Measurements from ENCODE around the gene SIGLEC10.

Gene SIGLEC10

GRCh38 chr19:51368366-51369282 is 48.8 kb downstream of the SIGLEC10 start, which contains the start of gene CLDND2:
Gene CLDND2, minus strand, starts transcription at chr19:51369003. Its CDS starts 426 bp downstream, at chr19:51368577.
- H3K36me3 ChIP-seq (ENCODE audit: insufficient read depth, low read length) = no peaks in the 10 kb centered on the region
- peak within 1 kb of the TSS; percentile 74 for H3K9ac ChIP-seq (ENCODE audit: low read depth, low read length)
- H3K9me3 ChIP-seq (ENCODE audit: control insufficient read depth, insufficient read depth, low read length) = no peaks in the 10 kb centered on the region
- peaks cover 9% of the 10 kb centered on the region; the same call in 1 of the 2 replicates for H3K4me1 ChIP-seq (ENCODE audit: insufficient read depth, low read length)

DNA sequence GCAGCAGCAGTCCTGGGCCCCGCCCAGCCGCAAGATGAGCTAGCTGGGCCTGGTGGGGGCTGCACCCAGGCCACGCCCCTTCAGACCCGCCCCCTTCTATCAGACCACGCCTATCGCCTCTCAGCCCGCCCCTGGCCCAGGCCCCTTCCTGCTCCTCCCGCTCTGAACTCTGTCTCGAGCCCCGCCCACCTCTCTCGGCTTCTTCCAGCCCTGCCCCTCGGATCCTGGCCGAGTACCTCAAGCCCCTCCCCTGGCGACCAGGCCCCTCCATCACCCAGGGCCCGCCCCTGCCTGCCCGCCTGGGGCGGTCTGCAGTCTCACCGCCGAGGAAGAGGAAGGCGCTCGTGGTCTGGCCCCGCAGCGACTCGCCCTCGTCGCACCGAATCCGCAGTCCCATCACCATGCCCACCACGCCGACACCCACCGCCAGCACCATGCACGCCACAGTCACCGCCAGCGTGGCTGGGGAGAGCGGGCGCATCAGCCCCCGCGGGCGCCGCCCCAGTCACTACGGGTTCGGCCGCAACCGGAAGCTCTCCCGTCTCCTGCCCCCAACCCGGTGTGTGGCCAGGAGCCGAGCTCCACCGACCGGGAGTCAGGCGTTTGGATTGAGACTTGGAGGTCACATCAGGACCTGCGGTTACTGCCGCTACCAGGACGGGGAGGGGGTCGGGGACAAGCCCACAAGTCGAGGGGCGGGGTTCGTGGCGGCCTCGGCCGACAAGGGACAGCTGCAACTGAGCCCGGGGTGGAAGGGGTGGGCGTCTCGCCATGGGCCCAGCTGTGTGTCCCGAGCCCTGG is 49.7 kb downstream of the SIGLEC10 start:
- Histone ChIP-seq H3K4me1 (ENCODE audit: insufficient read depth, low read length) (peaks cover 10% of the 10 kb centered on the region; the same call in 1 of the 2 replicates), H3K9me3 (ENCODE audit: control insufficient read depth, insufficient read depth, low read length) (no peaks in the 10 kb centered on the region), H3K36me3 (ENCODE audit: insufficient read depth, low read length) (no peaks in the 10 kb centered on the region), H3K9ac (ENCODE audit: low read depth, low read length) (peak overlapping the region; percentile 76)

DNA sequence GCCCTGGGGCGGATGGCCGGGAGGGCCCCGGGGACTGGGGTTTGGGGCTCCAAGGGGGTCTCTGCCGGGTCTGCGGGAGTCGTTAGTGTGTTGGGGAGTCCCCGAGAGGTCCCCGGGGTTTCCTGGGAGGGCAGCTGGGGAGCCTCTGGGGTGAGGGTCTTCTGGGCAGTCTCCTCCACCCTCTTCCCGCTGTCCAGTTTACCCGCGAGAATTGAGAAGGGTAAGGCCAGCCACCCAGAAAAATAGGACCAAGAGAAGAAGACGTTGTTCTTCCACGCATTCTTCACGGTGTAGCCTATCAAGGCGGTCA is 50.2 kb downstream of the SIGLEC10 start:
- no peaks in the 10 kb centered on the region for H3K9me3 ChIP-seq (ENCODE audit: control insufficient read depth, insufficient read depth, low read length)
- H3K4me1 ChIP-seq (ENCODE audit: insufficient read depth, low read length) = peaks cover 12% of the 10 kb centered on the region; the same call in 1 of the 2 replicates
- peak overlapping the region; percentile 76 for H3K9ac ChIP-seq (ENCODE audit: low read depth, low read length)
- no peaks in the 10 kb centered on the region for H3K36me3 ChIP-seq (ENCODE audit: insufficient read depth, low read length)

GRCh38 chr19:51366389-51367254 is 50.8 kb downstream of the SIGLEC10 start:
- H3K9me3 ChIP-seq (ENCODE audit: control insufficient read depth, insufficient read depth, low read length) = no peaks in the 10 kb centered on the region
- H3K4me1 ChIP-seq (ENCODE audit: insufficient read depth, low read length) = peaks cover 12% of the 10 kb centered on the region; the same call in 1 of the 2 replicates
- H3K9ac ChIP-seq (ENCODE audit: low read depth, low read length) = peak overlapping the region; percentile 76
- H3K36me3 ChIP-seq (ENCODE audit: insufficient read depth, low read length) = no peaks in the 10 kb centered on the region

- H3K4me1 ChIP-seq (ENCODE audit: insufficient read depth, low read length) = peaks cover 12% of the 10 kb centered on the region; the same call in 1 of the 2 replicates
- no peaks in the 10 kb centered on the region for H3K36me3 ChIP-seq (ENCODE audit: insufficient read depth, low read length)
- H3K9me3 ChIP-seq (ENCODE audit: control insufficient read depth, insufficient read depth, low read length) = no peaks in the 10 kb centered on the region
- H3K9ac ChIP-seq (ENCODE audit: low read depth, low read length) = peak within 1 kb of the TSS; percentile 89
These were observed 51.5 kb downstream of the SIGLEC10 start, which contains the start of gene ETFB for GRCh38 chr19:51365965-51366388. Gene ETFB, minus strand, starts transcription at chr19:51366388. Its CDS starts 62 bp downstream, at chr19:51366326.

GRCh38 chr19:51365211-51365964 is 52.1 kb downstream of the SIGLEC10 start:
- H3K36me3 ChIP-seq (ENCODE audit: insufficient read depth, low read length) = no peaks in the 10 kb centered on the region

DNA sequence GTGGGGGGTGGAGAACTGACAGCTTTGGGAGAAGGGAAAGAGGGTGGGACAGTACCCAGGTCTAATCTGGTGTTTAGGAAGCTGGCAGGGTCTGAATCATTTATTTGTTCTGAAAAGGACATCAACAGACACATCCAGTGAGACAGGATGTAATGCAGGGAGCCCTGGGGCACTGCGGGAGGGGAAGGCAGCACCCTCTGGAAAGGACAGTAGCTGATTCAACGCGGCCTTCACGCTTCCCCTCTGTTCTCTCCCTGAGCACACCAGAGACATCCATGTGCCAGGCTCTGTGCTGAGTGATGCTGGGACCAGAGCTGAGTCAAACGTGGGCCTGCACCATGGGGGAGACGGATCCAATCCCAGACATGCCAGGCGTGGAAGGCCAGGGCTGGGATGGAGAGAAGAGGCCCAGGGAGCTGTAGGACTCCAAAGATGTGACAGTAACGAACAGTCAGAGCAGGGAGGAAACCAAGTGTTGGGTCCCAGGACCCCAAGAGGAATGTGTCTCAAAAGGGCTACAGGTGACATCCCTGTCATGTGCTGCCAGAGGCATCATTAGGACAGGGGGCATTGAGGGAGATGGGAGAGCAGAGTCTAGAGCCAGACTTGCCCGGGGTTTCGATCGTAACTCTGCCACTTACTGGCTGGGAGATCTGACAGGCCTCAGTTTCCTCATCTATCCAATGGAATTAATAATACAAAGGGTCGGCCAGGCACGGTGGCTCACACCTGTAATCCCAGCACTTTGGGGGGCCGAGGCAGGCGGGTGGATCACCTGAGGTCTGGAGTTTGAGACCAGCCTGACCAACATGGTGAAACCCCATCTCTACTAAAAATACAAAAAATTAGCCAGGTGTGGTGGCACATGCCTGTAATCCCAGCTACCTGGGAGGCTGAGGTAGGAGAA is 53.0 kb downstream of the SIGLEC10 start:
- H3K9ac ChIP-seq (ENCODE audit: low read depth, low read length) = no peak overlapping the region
- H3K4me1 ChIP-seq (ENCODE audit: insufficient read depth, low read length) = peaks cover 12% of the 10 kb centered on the region; the same call in 1 of the 2 replicates
- H3K36me3 ChIP-seq (ENCODE audit: insufficient read depth, low read length) = no peaks in the 10 kb centered on the region
- no peaks in the 10 kb centered on the region for H3K9me3 ChIP-seq (ENCODE audit: control insufficient read depth, insufficient read depth, low read length)

More at GRCh38 chr19:51365211-51365964, 52.1 kb downstream of the SIGLEC10 start:
- H3K4me1 ChIP-seq (ENCODE audit: insufficient read depth, low read length) = peaks cover 12% of the 10 kb centered on the region; the same call in 1 of the 2 replicates
- H3K9me3 ChIP-seq (ENCODE audit: control insufficient read depth, insufficient read depth, low read length) = no peaks in the 10 kb centered on the region
- peak overlapping the region; percentile 89 for H3K9ac ChIP-seq (ENCODE audit: low read depth, low read length)

GRCh38 chr19:51361239-51361638 is 56.2 kb downstream of the SIGLEC10 start:
- no peak overlapping the region for H3K9ac ChIP-seq (ENCODE audit: low read depth, low read length)
- H3K9me3 ChIP-seq (ENCODE audit: control insufficient read depth, insufficient read depth, low read length) = no peaks in the 10 kb centered on the region
- H3K36me3 ChIP-seq (ENCODE audit: insufficient read depth, low read length) = no peaks in the 10 kb centered on the region
- peaks cover 6% of the 10 kb centered on the region; the same call in 1 of the 2 replicates for H3K4me1 ChIP-seq (ENCODE audit: insufficient read depth, low read length)
